Measurements from ENCODE around the gene TSPOAP1.

TSPOAP1 gene

DNA sequence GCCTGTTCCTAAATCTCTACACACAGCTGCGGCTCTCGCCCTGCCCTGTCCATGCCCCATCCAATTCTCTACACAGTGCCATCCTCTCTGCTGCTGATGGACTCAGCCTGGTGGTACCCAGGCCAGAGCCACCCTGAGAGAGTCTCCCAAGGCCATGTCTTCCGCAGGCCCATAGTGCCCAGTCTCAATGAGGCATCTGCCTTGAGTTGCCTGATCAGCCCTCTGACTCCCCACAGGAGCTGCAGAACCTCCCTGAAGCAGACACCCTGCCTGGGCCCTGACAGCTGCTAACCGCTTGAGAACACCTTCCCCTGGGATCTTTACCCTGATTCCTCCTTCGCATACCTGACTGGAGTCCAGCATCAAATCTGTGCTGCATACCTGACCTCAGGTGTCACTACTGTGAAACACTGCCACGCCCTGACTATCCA lies 13.3 kb downstream of the TSPOAP1 start:
- no peak for DNase-seq

DNA sequence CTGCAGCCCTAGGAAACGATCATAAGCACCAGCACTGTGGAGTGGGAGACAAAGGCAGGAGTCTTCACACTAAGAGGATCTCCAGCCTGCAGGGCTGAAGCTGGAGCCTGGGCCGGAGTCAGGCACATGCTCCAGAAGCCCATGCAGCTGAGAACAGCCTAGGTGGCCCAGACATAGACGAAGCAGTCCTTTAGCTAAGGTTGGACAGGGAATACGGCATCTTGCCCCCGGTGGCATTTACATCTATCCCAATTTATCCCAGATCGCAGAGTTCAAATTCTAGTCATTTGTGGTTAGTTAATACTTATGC lies 13.9 kb downstream of the TSPOAP1 start:
- no peak for DNase-seq

DNA sequence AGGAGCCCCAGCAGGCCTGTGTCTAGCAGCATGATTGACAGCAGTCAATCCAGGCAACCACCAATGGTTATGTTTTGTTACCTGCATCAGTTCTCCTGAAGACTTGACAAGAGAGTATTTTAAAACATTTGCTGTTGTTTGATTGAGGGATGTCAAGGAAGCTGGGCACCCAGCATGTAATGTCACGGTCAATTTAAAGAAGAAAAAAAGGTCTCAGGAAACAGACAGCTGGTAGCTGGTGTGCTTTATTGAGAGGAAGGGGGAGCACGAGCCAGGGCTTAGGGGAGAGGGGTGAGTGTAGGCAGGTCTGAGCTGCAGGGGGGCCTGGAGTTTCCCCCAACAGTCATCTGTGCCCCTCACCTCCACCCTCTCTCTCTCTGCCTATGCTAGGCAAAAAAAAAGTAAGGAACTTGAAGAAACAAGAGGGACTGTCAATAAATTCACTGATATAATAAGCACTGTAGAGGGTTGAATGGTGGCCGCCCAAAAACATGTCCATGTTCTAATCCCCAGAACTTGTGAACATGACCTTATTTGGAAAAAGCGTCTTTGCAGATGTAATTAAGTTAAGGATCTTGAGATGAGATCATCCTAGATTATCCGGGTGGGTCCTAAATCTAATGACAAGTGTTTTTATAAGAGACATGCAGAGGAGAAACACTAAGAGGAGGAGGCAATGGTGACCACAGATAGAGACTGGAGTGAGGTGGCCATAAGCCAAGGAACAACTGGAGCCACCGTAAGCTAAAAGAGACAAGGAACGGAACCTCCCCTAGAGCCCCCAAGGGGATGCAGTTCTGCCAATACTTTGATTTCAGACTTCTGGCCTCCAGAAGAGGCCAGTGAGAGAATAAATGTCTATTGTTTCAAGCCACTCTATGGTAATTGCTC lies 14.5 kb downstream of the TSPOAP1 start:
- DNase-seq = no peak

DNA sequence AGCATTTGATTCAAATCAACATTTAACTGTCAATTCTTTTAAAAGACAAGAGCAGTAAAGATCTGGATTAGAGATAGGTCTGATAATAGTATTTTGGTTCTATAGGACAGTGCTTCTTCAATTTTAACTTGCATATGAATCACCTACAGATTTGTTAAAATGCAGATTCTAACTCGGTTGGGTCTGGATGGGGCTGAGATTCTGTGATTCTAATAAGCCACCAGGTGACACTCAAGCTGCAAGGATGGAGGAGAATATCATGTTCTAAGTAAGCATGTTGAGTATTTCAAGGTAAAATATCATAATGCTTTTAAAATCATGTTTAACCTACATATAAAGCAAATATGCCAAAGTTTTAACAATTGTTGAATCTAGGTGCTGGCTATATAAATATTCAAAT lies 15.8 kb downstream of the TSPOAP1 start:
- DNase-seq = no peak

DNA sequence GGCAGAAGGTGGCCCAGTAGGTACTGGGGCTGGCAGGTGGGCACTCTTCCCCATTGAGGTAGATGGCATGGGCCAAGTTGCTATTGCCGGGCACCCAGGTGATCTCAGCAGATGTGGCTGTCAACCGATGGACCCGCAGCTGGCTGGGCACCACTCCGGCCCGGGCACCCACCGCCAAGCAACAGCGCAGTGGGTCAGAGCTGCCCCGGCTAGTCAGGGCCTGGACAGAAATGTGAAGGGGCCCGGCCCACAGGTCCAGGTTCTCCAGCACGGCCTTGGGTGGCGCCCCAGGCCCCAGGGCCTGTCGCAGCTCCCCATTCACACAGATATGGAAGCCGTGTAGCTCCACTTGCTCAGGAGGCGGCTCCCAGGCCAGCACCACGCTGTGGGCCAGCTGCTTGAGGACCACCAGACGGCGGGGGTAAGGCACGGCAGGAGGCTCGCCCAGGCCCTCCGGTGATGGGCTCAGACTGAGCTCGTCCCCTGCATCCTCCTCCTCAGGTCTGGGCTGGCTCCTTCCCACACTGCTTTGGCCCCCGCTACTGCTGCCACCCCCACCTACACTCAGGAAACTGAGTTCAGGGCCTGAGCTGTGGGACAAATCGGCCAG lies 16.5 kb downstream of the TSPOAP1 start:
- no peak for DNase-seq

DNA sequence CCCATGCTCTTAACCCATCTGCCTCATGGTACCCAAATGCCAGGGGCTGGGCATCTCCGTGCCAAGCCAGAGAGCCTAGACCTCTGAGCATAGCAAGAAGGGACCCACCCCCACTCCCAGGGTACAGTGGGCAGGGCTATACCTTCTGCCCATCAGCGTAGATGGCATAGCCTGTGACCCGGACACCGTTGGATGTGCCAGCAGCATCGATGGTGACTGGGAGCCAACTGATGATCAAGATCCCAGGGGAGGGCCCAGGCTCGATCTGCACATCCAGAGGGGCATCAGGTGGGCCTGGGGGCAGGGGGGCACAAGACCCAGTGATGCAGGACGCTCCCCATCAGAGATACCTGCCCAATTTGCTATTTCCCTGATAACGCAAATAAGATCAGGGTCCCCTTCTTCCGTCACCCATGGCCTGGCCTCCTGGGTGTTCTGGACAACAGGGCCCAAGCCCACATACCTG lies 17.1 kb downstream of the TSPOAP1 start:
- no peak for DNase-seq

DNA sequence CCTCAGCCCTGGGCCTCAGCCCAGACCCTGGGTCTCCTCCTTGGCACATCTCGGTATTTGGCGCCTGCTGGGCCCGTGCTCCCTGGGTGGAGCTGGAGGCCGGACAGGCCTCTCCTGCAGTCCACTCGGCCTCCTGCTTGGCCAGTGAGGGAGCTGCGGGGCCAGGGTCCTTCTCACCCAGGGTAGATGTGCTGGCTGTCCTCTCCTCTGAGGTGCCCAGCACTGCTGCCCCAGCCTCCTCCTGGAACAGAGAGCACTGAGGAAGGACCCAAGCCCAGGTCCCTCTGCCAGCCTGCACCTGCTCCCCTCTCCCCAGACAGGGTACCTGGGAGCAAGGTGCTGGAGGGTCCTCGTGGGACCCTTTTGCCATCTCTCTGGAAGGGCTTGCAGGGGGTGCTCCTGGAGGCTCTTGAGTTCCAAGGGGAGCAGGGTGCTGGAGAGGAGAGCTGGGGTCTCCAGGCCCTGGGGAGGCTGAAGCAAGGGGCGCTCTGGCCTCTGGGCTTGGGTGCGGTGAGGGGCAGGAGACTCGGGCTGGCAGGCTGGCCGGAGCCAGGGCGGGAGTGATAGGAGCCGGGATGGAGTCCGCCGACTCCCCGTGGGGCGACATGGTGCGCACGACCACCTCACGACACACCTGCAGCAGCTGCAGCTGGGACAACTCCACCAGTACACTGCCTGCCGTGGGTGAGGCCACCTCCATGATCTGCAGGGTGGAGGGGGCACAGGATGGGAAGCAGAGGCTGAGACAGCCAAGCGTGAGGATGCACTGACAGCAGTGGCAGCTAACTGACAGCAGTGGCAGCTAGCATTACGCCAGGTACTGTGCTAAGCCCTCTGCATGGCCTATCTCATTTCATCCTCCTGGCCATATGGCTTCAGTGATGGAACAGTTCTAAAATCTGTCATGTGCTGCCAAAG lies 17.8 kb downstream of the TSPOAP1 start:
- DNase-seq = no peak

DNA sequence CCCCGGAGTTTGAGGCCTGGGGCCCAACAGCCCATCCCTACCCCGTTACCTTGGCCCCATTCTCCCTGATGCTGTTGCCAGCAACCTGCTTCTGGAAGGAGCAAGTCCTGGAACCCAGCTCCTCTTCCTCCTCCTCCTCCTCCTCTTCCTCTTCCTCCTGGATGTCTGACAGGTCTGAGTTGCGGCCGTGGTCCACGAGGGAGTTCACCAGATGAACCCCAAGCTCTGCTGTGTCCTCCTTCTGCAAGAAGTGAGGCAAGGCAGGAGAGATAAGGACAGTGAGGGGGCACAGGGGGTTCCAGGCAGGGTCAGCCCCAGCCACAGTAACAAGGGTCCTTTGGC lies 18.7 kb downstream of the TSPOAP1 start:
- no peak for DNase-seq

DNA sequence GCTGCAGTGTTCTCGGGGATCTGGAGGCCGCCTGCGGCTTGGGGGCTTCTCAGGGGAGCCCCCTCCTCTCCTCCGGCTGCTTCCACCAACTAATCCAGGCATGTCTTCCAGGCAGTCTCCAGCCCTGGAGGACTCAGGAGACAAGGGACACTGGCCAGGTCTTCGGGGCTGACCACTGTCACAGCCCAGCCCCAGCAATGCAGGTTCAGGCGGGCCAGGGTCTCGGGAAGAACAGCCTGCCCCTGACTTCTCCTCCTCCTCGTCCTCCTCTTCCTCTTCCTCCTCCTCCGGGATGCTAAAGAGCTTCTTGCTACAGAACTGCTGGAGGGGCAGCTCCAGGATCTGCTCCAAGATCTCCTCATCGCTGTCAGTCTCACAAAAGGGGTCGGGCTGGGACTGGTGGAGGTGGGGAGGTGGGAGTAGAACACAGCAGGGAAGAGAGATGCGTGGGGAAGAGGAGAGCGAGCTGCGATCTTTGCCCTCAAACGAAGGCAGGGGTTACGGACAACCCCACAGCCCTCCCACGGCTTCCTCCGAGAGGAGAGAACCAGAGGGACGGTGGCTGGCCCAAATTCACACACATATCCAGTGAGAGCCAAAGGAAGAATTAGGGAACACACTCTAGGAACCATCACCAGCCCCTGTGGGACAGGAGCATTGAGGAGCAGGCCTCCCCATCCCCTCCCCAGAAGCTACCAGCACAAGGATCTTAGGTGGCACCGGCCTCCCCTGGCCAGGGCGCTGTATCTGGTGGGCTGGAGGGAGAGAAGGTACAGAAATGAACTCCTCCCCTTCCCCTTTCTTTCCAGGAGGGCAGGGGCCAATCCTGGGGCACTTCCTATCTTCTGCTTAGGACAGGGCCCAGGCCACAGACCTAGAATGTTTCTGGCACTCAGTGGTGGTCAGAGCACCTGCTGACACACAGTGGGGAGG lies 19.3 kb downstream of the TSPOAP1 start:
- no peak for DNase-seq

DNA sequence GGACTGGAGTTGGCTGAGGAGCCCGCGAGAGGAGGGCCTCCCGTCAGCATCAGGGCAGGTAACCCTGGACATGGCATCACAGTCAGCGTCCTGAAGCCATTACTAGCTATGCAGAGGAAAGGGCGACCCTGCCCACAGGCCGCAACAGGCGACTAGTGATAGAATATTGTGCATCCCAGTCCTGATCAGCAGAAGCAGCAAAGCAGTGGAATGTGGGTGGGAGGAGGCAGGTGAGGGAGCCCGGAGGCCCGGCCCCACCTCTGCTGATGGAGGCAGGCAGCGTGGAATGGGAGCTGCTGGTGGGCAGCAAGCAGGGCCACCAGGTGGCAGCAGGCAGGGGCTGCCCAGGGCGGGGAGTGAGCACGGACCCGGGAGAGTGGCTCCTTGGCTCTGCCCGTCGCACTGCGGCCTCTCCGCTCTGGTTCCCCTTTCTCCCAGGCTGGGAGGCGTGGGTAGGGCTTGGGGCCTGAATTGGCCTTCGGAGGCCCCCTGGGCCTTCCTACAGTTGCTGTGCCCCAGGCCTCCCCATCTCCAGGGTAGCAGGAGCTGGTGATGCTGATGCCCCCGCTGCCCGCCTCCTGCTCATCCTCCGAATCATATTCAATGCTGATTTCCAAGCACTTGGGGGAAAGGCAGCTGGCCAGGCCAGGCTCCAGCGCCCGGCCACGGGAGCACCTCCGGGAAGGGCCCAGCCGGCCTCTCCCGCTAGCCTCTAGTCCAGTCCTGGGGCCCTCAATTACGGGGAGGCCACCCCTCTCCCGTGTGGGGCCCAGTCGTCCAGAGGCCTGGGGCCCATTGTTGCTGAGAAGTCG lies 20.2 kb downstream of the TSPOAP1 start:
- DNase-seq = no peak

DNA sequence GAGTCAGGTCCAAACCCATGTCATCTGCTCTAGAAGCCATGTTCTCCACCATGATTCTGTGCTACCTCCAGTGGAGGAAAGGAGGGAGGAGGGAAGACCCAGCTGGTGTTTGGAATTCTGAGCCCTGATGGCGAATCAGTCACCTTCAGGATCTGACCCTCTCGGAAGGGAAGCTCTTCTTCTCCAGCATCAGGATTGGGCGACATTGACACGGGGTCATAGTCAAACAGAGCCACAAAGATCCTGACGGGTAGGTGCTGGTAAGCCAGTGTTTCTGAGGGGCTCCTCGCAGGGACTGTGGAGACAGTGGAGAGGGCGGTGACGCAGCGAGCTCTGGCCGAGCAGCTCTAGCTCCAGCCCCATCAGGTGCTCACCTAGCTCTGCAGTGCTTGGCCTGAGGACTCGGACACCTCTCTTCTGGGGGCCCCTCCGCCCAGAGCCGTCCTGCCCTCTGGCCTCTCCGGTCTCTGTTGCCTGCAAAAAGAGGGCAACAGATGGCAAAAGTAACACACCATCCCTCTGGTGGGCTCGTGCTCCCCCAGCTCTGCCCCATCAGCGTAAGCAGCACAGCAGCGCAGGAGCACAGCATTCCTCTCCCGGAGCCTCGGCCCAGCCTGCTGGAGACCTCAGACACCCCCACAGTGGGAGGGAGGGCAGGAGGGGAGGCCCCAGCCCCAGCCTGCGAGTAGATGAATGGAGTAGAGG lies 21.0 kb downstream of the TSPOAP1 start:
- DNase-seq = no peak

DNA sequence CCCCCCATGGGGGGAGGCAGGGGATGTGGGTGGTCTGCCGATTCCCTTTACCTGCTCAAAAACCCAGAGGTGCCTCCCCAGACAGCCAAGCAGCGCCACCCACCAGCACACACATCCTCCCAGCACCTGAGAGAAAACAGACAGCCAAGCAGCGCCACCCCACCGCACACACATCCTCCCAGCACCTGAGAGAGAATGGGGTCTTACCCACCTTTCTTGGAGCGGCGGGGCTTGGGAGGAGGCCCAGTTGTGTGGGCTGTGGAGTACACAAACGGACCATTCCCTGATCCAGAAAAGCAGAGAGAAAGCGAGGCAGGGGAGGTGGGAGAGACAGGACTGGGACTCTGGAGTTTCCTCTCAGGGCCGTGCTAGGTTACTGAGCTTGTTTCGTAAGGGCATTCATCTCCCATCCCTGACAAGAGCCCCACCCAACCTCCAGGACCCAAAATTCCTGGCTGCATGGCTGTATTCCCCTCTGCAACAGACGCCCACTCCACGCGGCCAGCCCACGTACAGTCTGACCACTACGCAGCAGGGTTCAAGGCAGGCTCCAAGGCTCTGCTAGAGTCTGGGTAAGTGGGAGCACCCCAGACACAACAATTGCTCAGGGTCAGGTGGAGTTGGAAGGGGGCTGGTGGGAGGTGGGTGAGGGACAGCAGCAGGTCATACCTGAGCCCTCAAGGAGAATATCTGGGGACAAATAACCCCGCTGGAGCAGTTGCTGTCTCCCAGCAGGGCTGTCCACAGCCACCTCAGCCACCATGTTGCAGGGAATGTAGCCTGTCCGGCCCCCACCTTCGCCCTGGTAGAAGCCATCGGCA lies 22.3 kb downstream of the TSPOAP1 start:
- DNase-seq = no peak

DNA sequence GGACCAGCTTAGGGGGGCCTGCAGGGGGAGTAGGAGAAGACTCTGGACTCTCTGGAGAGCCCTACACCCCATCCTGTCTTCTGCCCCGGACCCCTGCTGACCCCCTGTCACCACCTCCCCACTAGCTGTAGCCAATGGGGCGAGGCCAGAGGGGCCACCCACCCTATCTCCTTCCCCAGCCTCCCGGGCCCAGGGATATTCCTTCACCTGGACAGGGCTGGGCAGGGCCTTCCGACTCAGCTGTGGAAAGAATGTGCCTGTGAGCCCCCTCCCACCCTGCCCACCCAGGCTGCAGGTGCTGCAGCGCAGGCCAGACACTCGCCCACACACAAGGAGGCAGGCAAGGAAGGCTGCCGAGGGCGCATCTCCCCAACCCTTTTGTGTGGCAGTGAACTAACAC lies 23.0 kb downstream of the TSPOAP1 start:
- no peak for DNase-seq

DNA sequence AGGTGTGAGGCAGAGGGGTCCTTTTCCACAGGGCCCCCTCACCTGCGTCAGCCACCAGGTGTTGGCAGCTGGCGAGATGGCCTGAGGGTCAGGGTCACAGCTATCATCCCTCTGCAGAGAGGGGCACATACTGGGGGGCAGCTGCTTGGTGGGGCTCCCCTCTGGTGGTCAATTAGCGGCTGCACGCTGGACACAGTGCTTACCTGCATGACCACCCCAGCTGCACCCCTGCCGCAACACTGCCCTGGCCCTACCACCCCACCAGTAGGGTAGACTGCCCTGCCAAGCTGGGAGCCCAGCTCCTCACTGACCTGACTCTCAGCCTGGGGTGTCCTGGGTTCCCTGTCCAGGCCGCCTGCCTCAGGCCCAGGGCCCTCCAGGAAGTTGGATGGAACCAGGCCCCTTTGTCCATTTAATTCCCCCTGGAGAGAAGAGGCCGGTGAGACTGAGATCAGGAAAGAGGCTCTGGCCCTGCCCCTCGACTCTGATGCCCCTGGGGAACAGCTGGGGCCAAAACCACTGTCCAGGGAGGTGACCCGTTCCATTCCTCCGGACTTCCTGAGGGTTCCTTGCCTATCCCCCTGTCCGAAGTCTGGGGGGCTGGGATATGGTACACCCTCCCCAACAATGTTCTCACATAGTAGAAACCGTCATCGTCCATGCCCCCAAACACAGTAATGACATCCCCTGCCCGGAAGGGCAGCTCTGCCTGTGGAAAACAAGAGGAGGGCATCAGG lies 23.7 kb downstream of the TSPOAP1 start:
- DNase-seq = no peak

DNA sequence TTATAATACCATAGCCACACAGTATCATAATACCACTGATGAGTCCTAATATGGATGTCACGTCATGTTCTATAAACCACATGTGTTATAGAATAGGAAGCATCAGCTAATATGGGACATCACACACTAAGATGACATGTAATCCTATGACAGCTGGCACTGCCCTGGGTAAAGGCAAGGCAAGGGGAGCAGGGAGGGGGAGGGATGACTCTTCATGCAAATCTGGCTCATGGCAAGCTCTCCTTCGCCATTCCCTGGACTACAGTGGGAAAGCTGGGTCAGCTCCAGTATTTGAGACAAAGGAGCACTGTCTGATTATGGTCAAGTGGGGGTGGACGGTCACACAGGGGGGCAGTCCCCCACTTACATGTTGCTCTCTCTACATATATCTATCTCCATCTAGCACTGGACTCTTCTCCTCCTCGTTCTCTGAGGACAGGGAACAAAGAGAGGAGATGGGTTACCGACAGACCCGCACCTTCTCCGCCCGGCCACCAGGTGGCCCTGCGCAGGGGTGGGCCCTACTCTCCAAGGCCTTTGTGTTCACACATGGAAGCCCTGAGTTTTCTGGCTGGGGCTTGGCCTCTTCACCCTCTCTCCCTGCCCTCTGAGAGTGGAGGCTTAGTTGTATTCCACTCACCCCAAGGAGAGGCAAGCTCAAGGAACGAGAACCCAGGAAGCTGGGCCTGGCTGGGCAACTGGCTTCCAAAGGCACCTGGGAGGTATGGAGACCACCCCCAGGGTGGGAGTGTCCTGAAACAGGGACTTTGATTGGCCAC lies 24.4 kb downstream of the TSPOAP1 start:
- DNase-seq = peak; percentile 54

DNA sequence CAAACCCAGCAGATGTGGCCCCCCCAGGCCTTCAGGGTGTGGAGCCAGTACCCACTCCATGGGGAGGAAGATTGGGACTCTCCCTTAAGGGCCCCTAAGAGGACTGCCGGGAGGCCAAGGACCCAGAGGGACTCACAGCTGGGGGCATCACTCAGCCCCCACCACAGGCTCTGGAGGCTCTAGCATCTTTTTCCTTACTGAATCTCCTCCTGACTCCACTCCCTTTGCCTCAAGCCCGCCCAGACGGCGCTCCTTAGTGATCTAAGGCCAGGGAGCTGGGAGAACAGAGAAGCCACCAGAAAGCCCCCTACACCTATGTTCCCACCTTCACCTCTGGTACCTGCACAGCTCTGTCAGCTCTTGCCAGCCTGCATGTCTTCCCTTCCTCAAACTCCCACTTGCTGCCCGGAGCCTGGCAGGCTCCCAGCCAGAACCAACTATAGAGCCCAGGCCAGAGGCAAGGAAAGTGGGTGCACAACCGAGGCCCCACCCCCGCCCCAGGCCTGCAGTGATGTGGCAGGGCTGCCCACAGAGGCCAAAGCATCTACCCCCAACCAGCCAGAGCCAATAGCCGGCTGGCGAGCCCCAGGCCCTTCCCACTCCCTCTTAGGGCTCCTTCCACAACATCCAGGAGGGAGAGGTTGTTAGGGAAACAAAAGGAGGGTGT lies 25.5 kb downstream of the TSPOAP1 start:
- DNase-seq = no peak

DNA sequence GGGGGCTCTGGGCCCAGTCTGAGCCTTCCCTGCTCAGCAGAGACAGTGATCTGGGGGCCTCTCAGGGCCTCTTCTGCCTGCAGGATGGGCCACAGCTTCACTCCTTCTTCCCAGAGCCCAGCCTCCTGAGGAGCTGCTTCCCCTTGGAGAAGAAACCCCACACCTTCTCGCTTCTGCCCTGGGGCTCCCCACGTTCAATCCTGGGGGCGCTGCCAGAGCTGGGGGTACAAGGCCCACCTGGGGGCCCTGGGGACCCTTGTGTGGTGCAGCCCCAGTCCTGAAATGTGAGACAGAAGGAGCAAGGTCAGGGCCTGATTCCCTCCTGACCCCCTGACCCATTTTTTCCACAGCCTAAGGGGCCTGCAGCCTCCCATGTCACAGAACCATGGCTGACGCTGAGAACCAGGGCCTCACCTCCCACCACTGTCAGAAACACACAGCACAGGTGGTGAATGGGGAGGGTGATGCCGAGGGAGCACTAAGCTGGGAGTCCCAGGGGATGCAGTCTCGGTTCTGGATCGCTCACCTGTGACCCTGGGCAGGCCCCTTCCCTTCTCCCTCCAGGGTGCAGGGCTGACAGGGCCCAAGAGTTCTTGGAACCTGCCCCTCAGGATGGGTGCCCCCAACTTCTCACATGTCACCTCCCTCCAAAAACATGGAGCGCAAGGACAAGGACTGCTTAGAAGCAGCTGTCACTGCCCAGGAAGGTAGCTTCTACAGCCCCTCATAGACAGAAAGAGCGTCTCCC lies 26.2 kb downstream of the TSPOAP1 start:
- DNase-seq = no peak
